ENCODE measurements around the gene SH3GL3. TPM values are rescaled to one million over a fixed set of nuclear protein-coding genes. Genes with fewer than 3 reads are reported as not detected.

Gene SH3GL3
- total RNA-seq, 1 experiment from 2014 or later = not detected

DNA sequence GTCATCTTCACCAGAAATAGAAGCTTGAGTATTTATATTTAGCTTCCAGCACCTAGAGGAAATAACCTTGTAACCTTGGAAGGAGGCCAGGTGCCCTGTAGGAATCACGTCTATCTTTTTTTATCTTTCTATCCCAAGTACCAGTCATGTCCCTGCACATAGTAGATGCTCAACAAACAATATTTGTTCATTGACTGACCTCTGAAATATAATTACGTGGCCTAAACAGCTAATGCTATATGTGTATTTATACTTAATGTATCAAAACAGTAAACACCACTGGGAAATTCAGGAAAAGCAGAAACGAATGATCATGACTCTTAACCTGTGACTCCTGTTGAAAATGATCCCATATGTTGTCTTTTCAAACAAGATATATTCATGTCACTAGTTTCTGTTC is 108.9 kb downstream of the SH3GL3 start:
- TF ChIP-seq, protein P1, sequence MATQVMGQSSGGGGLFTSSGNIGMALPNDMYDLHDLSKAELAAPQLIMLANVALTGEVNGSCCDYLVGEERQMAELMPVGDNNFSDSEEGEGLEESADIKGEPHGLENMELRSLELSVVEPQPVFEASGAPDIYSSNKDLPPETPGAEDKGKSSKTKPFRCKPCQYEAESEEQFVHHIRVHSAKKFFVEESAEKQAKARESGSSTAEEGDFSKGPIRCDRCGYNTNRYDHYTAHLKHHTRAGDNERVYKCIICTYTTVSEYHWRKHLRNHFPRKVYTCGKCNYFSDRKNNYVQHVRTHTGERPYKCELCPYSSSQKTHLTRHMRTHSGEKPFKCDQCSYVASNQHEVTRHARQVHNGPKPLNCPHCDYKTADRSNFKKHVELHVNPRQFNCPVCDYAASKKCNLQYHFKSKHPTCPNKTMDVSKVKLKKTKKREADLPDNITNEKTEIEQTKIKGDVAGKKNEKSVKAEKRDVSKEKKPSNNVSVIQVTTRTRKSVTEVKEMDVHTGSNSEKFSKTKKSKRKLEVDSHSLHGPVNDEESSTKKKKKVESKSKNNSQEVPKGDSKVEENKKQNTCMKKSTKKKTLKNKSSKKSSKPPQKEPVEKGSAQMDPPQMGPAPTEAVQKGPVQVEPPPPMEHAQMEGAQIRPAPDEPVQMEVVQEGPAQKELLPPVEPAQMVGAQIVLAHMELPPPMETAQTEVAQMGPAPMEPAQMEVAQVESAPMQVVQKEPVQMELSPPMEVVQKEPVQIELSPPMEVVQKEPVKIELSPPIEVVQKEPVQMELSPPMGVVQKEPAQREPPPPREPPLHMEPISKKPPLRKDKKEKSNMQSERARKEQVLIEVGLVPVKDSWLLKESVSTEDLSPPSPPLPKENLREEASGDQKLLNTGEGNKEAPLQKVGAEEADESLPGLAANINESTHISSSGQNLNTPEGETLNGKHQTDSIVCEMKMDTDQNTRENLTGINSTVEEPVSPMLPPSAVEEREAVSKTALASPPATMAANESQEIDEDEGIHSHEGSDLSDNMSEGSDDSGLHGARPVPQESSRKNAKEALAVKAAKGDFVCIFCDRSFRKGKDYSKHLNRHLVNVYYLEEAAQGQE (IDR thresholded peaks at IDR 0.05; ENCODE audit: insufficient read depth in 1 of 2, low read depth in 2 of 2, low read length in 1 of 2) = no peak
- no peak for TF ChIP-seq TCF7L2 (IDR thresholded peaks at IDR 0.05; ENCODE audit: low read depth, low read length)
- no peak for TF ChIP-seq POLR2AphosphoS5 (IDR thresholded peaks at IDR 0.05; ENCODE audit: low read depth, low read length)
- TF ChIP-seq SIN3A (IDR thresholded peaks at IDR 0.05; ENCODE audit: borderline replicate concordance, insufficient read depth, low read depth, low read length) = no peak
- TF ChIP-seq, protein P2, sequence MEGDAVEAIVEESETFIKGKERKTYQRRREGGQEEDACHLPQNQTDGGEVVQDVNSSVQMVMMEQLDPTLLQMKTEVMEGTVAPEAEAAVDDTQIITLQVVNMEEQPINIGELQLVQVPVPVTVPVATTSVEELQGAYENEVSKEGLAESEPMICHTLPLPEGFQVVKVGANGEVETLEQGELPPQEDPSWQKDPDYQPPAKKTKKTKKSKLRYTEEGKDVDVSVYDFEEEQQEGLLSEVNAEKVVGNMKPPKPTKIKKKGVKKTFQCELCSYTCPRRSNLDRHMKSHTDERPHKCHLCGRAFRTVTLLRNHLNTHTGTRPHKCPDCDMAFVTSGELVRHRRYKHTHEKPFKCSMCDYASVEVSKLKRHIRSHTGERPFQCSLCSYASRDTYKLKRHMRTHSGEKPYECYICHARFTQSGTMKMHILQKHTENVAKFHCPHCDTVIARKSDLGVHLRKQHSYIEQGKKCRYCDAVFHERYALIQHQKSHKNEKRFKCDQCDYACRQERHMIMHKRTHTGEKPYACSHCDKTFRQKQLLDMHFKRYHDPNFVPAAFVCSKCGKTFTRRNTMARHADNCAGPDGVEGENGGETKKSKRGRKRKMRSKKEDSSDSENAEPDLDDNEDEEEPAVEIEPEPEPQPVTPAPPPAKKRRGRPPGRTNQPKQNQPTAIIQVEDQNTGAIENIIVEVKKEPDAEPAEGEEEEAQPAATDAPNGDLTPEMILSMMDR (IDR thresholded peaks at IDR 0.05) = no peak
- ChIA-PET CTCF (interaction anchor here (0.6 kb wide), 1 partner anchor 330 kb away, joined by 3 read pairs; no protein-coding TSS in a partner anchor), POLR2A (no interaction called here)
- H3K9me3 ChIP-seq (ENCODE audit: control insufficient read depth, insufficient read depth, low read depth, low read length) = no peaks in the 10 kb centered on the region
- no TSS peak for BruUV-seq (replicated peaks)
- in situ Hi-C loops (cut with HindIII; ENCODE audit: low pct_unique_long_range_greater_than_20kb, low sequenced_read_pairs) (no loop called here), intact Hi-C loops (cut with micrococcal nuclease; ENCODE audit: unreplicated experiment) (no loop called here)
- no peaks in the 10 kb centered on the region for H3K27me3 ChIP-seq (ENCODE audit: control insufficient read depth, insufficient read depth, low read length)
- DNase-seq (ENCODE audit: low read depth, low spot score) = no peak
- H3K27ac ChIP-seq (ENCODE audit: low read length) = no peak overlapping the region
- no peak for ATAC-seq
- no peaks in the 10 kb centered on the region for H3K4me1 ChIP-seq (ENCODE audit: control insufficient read depth, insufficient read depth, low read length)
- no peak overlapping the region for H3K4me3 ChIP-seq (ENCODE audit: low read depth in 2 of 2, low read length in 2 of 2)
- H3K36me3 ChIP-seq (ENCODE audit: control insufficient read depth, insufficient read depth, low read length) = no peaks in the 10 kb centered on the region; the same call in 1 of the 2 replicates

DNA sequence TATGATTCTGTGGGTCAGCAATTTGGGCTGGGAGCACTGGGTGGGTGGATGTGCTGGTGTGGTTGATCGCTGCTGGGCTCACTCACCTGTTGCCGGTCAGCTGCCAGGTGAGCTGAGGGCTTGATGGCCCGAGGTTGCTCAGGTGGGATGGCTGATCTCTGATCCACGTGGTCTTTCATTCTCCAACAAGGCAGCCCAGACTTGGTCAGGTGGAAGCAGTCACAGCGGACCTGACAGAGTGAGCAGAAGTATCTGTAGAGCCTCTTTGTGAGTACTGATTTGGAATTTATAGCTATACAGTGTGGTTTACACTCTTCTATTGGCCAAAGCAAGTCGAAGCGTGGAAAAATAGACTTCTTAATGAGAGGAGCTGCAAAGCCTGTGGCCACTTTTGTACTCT is 109.6 kb downstream of the SH3GL3 start:
- in situ Hi-C loops (cut with HindIII; ENCODE audit: low pct_unique_long_range_greater_than_20kb, low sequenced_read_pairs) (no loop called here), intact Hi-C loops (cut with micrococcal nuclease; ENCODE audit: unreplicated experiment) (no loop called here)
- no peak overlapping the region for H3K4me3 ChIP-seq (ENCODE audit: low read depth in 2 of 2, low read length in 2 of 2)
- H3K27me3 ChIP-seq (ENCODE audit: control insufficient read depth, insufficient read depth, low read length) = no peaks in the 10 kb centered on the region
- no peaks in the 10 kb centered on the region for H3K4me1 ChIP-seq (ENCODE audit: control insufficient read depth, insufficient read depth, low read length)
- no peaks in the 10 kb centered on the region; the same call in 1 of the 2 replicates for H3K36me3 ChIP-seq (ENCODE audit: control insufficient read depth, insufficient read depth, low read length)
- ChIA-PET CTCF (interaction anchor here (0.6 kb wide), 1 partner anchor 329 kb away, joined by 3 read pairs; no protein-coding TSS in a partner anchor), POLR2A (no interaction called here)
- no peak overlapping the region for H3K27ac ChIP-seq (ENCODE audit: low read length)
- TF ChIP-seq, protein P2 (IDR thresholded peaks at IDR 0.05) = no peak
- no peak for TF ChIP-seq SIN3A (IDR thresholded peaks at IDR 0.05; ENCODE audit: borderline replicate concordance, insufficient read depth, low read depth, low read length)
- TF ChIP-seq, protein P1 (IDR thresholded peaks at IDR 0.05; ENCODE audit: insufficient read depth in 1 of 2, low read depth in 2 of 2, low read length in 1 of 2) = no peak
- TF ChIP-seq TCF7L2 (IDR thresholded peaks at IDR 0.05; ENCODE audit: low read depth, low read length) = no peak
- no peak for TF ChIP-seq POLR2AphosphoS5 (IDR thresholded peaks at IDR 0.05; ENCODE audit: low read depth, low read length)
- H3K9me3 ChIP-seq (ENCODE audit: control insufficient read depth, insufficient read depth, low read depth, low read length) = no peaks in the 10 kb centered on the region
- ATAC-seq (no peak), DNase-seq (ENCODE audit: low read depth, low spot score) (no peak)
- BruUV-seq (replicated peaks) = no TSS peak
